GM23248 (cell line): ENCODE data around the gene SMCP. TPM values are rescaled to one million over a fixed set of nuclear protein-coding genes. Genes with fewer than 3 reads are reported as not detected.

Source experiments
- DNase-seq: peaks from one replicate; pipeline ENCODE4 v3.0.0-alpha.2; 2015
- H2AFZ ChIP-seq: fragments of 200-600 bp; sonication (generic); 2 replicates; pipeline ENCODE4 v1.6.1; 2016; ENCODE audit warnings: antibody characterized with exemption
- H3F3A ChIP-seq: fragments of 200-600 bp; sonication (generic); 2 replicates; pipeline ENCODE4 v1.6.1; 2016; ENCODE audit warnings: mild to moderate bottlenecking, antibody characterized with exemption, mixed run types; ENCODE audit not compliant: insufficient read depth
- H3K27ac ChIP-seq: fragments of 200-600 bp; sonication (generic); 2 replicates; pipeline ENCODE4 v1.5.1; 2016; ENCODE audit warnings: mild to moderate bottlenecking
- H3K27me3 ChIP-seq: fragments of 200-600 bp; sonication (generic); replicated peaks from 2 replicates; pipeline ENCODE4 v1.6.1; 2016; ENCODE audit warnings: mild to moderate bottlenecking; ENCODE audit not compliant: insufficient read depth
- H3K36me3 ChIP-seq: fragments of 200-600 bp; sonication (generic); 2 replicates; pipeline ENCODE4 v1.6.1; 2016; ENCODE audit warnings: low read depth, mild to moderate bottlenecking
- H3K4me1 ChIP-seq: fragments of 200-600 bp; sonication (generic); 2 replicates; pipeline ENCODE4 v1.6.1; 2016; ENCODE audit warnings: mild to moderate bottlenecking; ENCODE audit not compliant: insufficient read depth
- H3K4me2 ChIP-seq: fragments of 200-600 bp; sonication (generic); one replicate; pipeline ENCODE4 v1.6.1; 2016; ENCODE audit warnings: mild to moderate bottlenecking; ENCODE audit not compliant: unreplicated experiment
- H3K4me3 ChIP-seq: fragments of 200-600 bp; sonication (generic); 2 replicates; pipeline ENCODE4 v1.5.1; 2016; ENCODE audit warnings: mild to moderate bottlenecking
- H3K79me2 ChIP-seq: fragments of 200-600 bp; sonication (generic); 2 replicates; pipeline ENCODE4 v1.6.1; 2016; ENCODE audit warnings: mild to moderate bottlenecking; ENCODE audit not compliant: insufficient read depth
- H3K9ac ChIP-seq: fragments of 200-600 bp; sonication (generic); 2 replicates; pipeline ENCODE4 v1.6.1; 2016; ENCODE audit warnings: mild to moderate bottlenecking
- H3K9me2 ChIP-seq: fragments of 200-600 bp; sonication (generic); 2 replicates; pipeline ENCODE4 v1.6.1; 2016; ENCODE audit warnings: mixed run types, mild to moderate bottlenecking, moderate library complexity; ENCODE audit not compliant: insufficient read depth
- H3K9me3 ChIP-seq: fragments of 200-600 bp; sonication (generic); one replicate; pipeline ENCODE4 v1.6.1; 2017; ENCODE audit warnings: low read depth
- H4K20me1 ChIP-seq: fragments of 200-600 bp; sonication (generic); 2 replicates; pipeline ENCODE4 v1.6.0; 2016; ENCODE audit not compliant: insufficient read depth
- EZH2 ChIP-seq: fragments of 200-600 bp; sonication (generic); IDR thresholded peaks from 2 replicates; pipeline ENCODE4 v1.6.1; 2018; ENCODE audit warnings: antibody characterized with exemption, mild to moderate bottlenecking; ENCODE audit not compliant: insufficient read depth, poor library complexity, severe bottlenecking
- EZH2phosphoT487 ChIP-seq: fragments of 200-600 bp; sonication (generic); IDR thresholded peaks from 2 replicates; pipeline ENCODE4 v1.6.1; 2018; ENCODE audit warnings: antibody characterized with exemption, moderate library complexity, mild to moderate bottlenecking, low read depth; ENCODE audit not compliant: insufficient read depth
- WGBS, 2 experiments: methylation state at CpG; one replicate each; pipeline ENCODE4 v1.1.6; 2015 to 2017; ENCODE audit warnings: low lambda C conversion rate in 2 of 2, low coverage in 1 of 2; ENCODE audit errors: missing lambda C conversion rate in 2 of 2; 5-methylcytosine and 5-hydroxymethylcytosine counted together
- in situ Hi-C: fragments of 300-500 bp; cut with MboI; formaldehyde crosslinking; loops from 2 replicates; pipeline ENCODE4 v1.15.0; 2020
- polyA plus RNA-seq: library from polyadenylated mRNA; unstranded; fragments of >200 nt; fragmentation: Nextera tagmentation; extraction: Ambion mirVana; gene quantifications from 2 replicates; pipeline ENCODE4 v1.2.1, GENCODE V29; 2016
- total RNA-seq: library from RNA; depleted of rRNA; stranded (reverse); fragments of >200 nt; shearing (Covaris generic); gene quantifications from 2 replicates; pipeline ENCODE4 v1.2.3, GENCODE V29; 2014

SMCP gene
- total and polyA plus RNA-seq, 2 experiments from 2014 or later: not detected

- in situ Hi-C loops: no loop called here
- H3K9me2 ChIP-seq: no peaks in the 10 kb centered on the region
- H3K9me3 ChIP-seq: no peaks in the 10 kb centered on the region
- peak; percentile 46 for DNase-seq
- no peaks in the 10 kb centered on the region for H3K36me3 ChIP-seq
- peak overlapping the region; percentile 38 for H3K4me2 ChIP-seq
- no peak overlapping the region for H3K4me3 ChIP-seq
- no peaks in the 10 kb centered on the region for H3K79me2 ChIP-seq
- no peak for TF ChIP-seq EZH2
- TF ChIP-seq EZH2phosphoT487: no peak
- no peaks in the 10 kb centered on the region for H4K20me1 ChIP-seq
- H2AFZ ChIP-seq: no peak overlapping the region
- H3K9ac ChIP-seq: no peak overlapping the region
- H3K27me3 ChIP-seq: no peaks in the 10 kb centered on the region
- peaks cover 24% of the 10 kb centered on the region for H3F3A ChIP-seq
- H3K4me1 ChIP-seq: peaks cover 19% of the 10 kb centered on the region
- no peak overlapping the region for H3K27ac ChIP-seq
These were observed 6.0 kb downstream of the SMCP start for GRCh38 chr1:152884085-152884484.

GRCh38 chr1:152884506-152884905 is 6.4 kb downstream of the SMCP start:
- 95 to 100% methylated on average over 1 of the region's 1 CpG for WGBS, 2 experiments
- Histone ChIP-seq H3K9me2 (no peaks in the 10 kb centered on the region), H3K27ac (no peak overlapping the region), H3K79me2 (no peaks in the 10 kb centered on the region), H3K27me3 (no peaks in the 10 kb centered on the region), H3K9me3 (no peaks in the 10 kb centered on the region), H3K36me3 (no peaks in the 10 kb centered on the region), H4K20me1 (no peaks in the 10 kb centered on the region), H2AFZ (no peak overlapping the region), H3K4me3 (no peak overlapping the region), H3K4me2 (peak overlapping the region; percentile 38), H3F3A (peaks cover 24% of the 10 kb centered on the region), H3K4me1 (peaks cover 19% of the 10 kb centered on the region), H3K9ac (no peak overlapping the region)
- no peak for DNase-seq
- in situ Hi-C loops: no loop called here
- TF ChIP-seq EZH2phosphoT487 (no peak), EZH2 (no peak)

GRCh38 chr1:152884966-152885624 is 7.0 kb downstream of the SMCP start:
- Histone ChIP-seq H3K27ac (no peak overlapping the region), H3K9me2 (no peaks in the 10 kb centered on the region), H3K79me2 (no peaks in the 10 kb centered on the region), H3F3A (peaks cover 24% of the 10 kb centered on the region), H3K9ac (no peak overlapping the region), H3K4me3 (no peak overlapping the region), H4K20me1 (no peaks in the 10 kb centered on the region), H3K36me3 (no peaks in the 10 kb centered on the region), H2AFZ (no peak overlapping the region), H3K27me3 (no peaks in the 10 kb centered on the region), H3K4me1 (peaks cover 19% of the 10 kb centered on the region), H3K9me3 (no peaks in the 10 kb centered on the region), H3K4me2 (peak overlapping the region; percentile 38)
- in situ Hi-C loops: no loop called here
- DNase-seq: peak; percentile 72
- no peak for TF ChIP-seq EZH2
- no peak for TF ChIP-seq EZH2phosphoT487
- 56 to 63% methylated on average over 4 of the region's 4 CpGs for WGBS, 2 experiments

- H3K27ac ChIP-seq: no peak overlapping the region
- no peaks in the 10 kb centered on the region for H3K36me3 ChIP-seq
- peaks cover 19% of the 10 kb centered on the region for H3K4me1 ChIP-seq
- no peaks in the 10 kb centered on the region for H4K20me1 ChIP-seq
- H3K4me2 ChIP-seq: no peak overlapping the region
- H3K4me3 ChIP-seq: no peak overlapping the region
- in situ Hi-C loops: no loop called here
- H3K79me2 ChIP-seq: no peaks in the 10 kb centered on the region
- WGBS, 2 experiments: 21 to 27% methylated on average over 3 of the region's 3 CpGs
- H3F3A ChIP-seq: peaks cover 24% of the 10 kb centered on the region
- H2AFZ ChIP-seq: no peak overlapping the region
- H3K27me3 ChIP-seq: no peaks in the 10 kb centered on the region
- TF ChIP-seq EZH2phosphoT487 (no peak), EZH2 (no peak)
- DNase-seq: peak; percentile 6
- H3K9me3 ChIP-seq: no peaks in the 10 kb centered on the region
- H3K9me2 ChIP-seq: no peaks in the 10 kb centered on the region
- no peak overlapping the region for H3K9ac ChIP-seq
These were observed 8.0 kb downstream of the SMCP start for GRCh38 chr1:152886085-152886484.

GRCh38 chr1:152886758-152887409 is 8.8 kb downstream of the SMCP start:
- Histone ChIP-seq H3K27ac (no peak overlapping the region), H3K9ac (no peak overlapping the region), H3K4me2 (no peak overlapping the region), H3F3A (peaks cover 24% of the 10 kb centered on the region), H3K79me2 (no peaks in the 10 kb centered on the region), H2AFZ (no peak overlapping the region), H3K36me3 (no peaks in the 10 kb centered on the region), H3K9me2 (no peaks in the 10 kb centered on the region), H3K9me3 (no peaks in the 10 kb centered on the region), H3K27me3 (no peaks in the 10 kb centered on the region), H3K4me3 (no peak overlapping the region), H4K20me1 (no peaks in the 10 kb centered on the region), H3K4me1 (peaks cover 19% of the 10 kb centered on the region)
- in situ Hi-C loops: no loop called here
- no peak for DNase-seq
- no peak for TF ChIP-seq EZH2phosphoT487
- TF ChIP-seq EZH2: no peak
- 53 to 69% methylated on average over 8 of the region's 8 CpGs for WGBS, 2 experiments
